Esophagus muscularis mucosa (tissue), 4 donors: ENCODE measurements around the gene DMAC2L. TPM values are rescaled to one million over a fixed set of nuclear protein-coding genes. Genes with fewer than 3 reads are reported as not detected.
A peak's percentile ranks its signal among the peaks of the same experiment; 100 is the strongest.

Source experiments
- DNase-seq: peaks from one replicate; pipeline ENCODE4 v3.0.0-alpha.2; 2017; ENCODE audit errors: extremely low spot score
- H3K27ac ChIP-seq, 4 donors: fragments of 200-600 bp; sonication (generic); replicated peaks in 1 of 4; 1 replicate in 3 of 4; 2 replicates in 1 of 4; pipeline ENCODE4 v1.5.1; 2016 to 2019; ENCODE audit warnings: mild to moderate bottlenecking in 1 of 4
- H3K27me3 ChIP-seq, 4 donors: fragments of 200-600 bp; sonication (generic); one replicate each; pipeline versions ENCODE4 v1.5.1 to v1.6.0; 2016 to 2019
- H3K36me3 ChIP-seq, 4 donors: fragments of 200-600 bp; sonication (generic); one replicate each; pipeline ENCODE4 v1.5.1; 2016 to 2019
- H3K4me1 ChIP-seq, 4 donors: fragments of 200-600 bp; sonication (generic); one replicate each; pipeline ENCODE4 v1.5.1; 2016 to 2019
- H3K4me3 ChIP-seq, 4 donors: fragments of 200-600 bp; sonication (generic); 1 replicate in 2 of 4; 2 replicates in 2 of 4; pipeline ENCODE4 v1.5.1; 2016 to 2019; ENCODE audit warnings: mild to moderate bottlenecking in 4 of 4, moderate library complexity in 1 of 4
- H3K9me3 ChIP-seq, 4 donors: fragments of 200-600 bp; sonication (generic); 1 replicate in 3 of 4; 2 replicates in 1 of 4; pipeline ENCODE4 v1.5.1; 2016 to 2019
- EP300 ChIP-seq: sonication (generic); formaldehyde crosslinking; IDR thresholded peaks from one replicate; pipeline ENCODE4 v1.6.1; 2017; ENCODE audit warnings: antibody characterized with exemption
- POLR2A ChIP-seq: fragments of 450-650 bp; IDR thresholded peaks from one replicate; pipeline ENCODE4 v1.6.1; 2017; ENCODE audit warnings: antibody characterized with exemption, moderate library complexity, mild to moderate bottlenecking, low read depth
- POLR2AphosphoS5 ChIP-seq, 2 donors: sonication (generic); formaldehyde crosslinking; IDR thresholded peaks; one replicate each; pipeline ENCODE4 v1.6.1; 2017; ENCODE audit warnings: antibody characterized with exemption in 2 of 2
- WGBS: methylation state at CpG from one replicate; pipeline ENCODE4 v1.1.5; 2018; 5-methylcytosine and 5-hydroxymethylcytosine counted together
- intact Hi-C: fragments of 100-400 bp; cut with DNase I; formaldehyde crosslinking; loops from one replicate; pipeline ENCODE4 v1.15.1; 2023
- total RNA-seq, 4 donors: library from RNA; depleted of rRNA; stranded (reverse); fragments of >200 nt; gene quantifications; one replicate each; pipeline versions ENCODE4 v1.1.0 to v1.2.1, GENCODE V29; 2016
- TF ChIP-seq, protein P1 (sequence below), 3 experiments: fragments of 200-600 bp in 2 of 3; fragments of 450-650 bp in 1 of 3; sonication (generic) in 2 of 3; IDR thresholded peaks; one replicate each; pipeline ENCODE4 v1.5.1; 2017 to 2019; ENCODE audit warnings: antibody characterized with exemption in 3 of 3, mild to moderate bottlenecking in 2 of 3, moderate library complexity in 1 of 3

The DMAC2L gene
- total RNA-seq, 4 donors from 2014 or later, result 9.9 to 33.6 (median 14.6) TPM

DNA sequence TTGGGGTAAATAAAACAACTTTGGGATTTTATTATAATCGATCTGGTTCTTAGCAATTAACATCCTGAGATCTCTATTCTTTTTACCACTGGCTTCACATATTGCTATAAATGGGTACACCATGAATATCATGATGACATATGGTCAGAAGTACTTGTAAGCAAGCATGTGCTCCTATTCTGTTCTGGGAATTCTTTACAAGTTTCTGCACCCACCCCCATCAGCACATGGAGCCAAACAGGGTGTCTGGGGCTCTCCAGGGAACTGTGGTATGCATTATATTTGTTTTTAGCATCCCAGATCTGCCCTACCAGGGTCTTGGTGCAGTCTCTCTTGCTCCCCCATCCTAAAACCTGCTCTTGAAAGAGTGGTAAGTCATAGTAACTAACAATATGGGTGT lies 31.3 kb downstream of the DMAC2L start:
- Histone ChIP-seq H3K4me1 (peaks cover 26 to 60% (median 57%) of the 10 kb centered on the region in 4 donors), H3K27ac (peak overlapping the region in 2 of 4 donors; percentile 73 to 74), H3K27me3 (no peaks in the 10 kb centered on the region), H3K4me3 (no peak overlapping the region), H3K36me3 (peaks cover 0 to 6% (median 3%) of the 10 kb centered on the region in 4 donors), H3K9me3 (no peaks in the 10 kb centered on the region)
- intact Hi-C loops, result loop anchor here (10.0 kb wide), 1 partner anchor 51 kb away; the partner anchor contains the start of gene CDKL1
- TF ChIP-seq POLR2AphosphoS5 (IDR thresholded peaks at IDR 0.05) (no peak), POLR2A (no peak), EP300 (no peak)
- TF ChIP-seq, protein P1, sequence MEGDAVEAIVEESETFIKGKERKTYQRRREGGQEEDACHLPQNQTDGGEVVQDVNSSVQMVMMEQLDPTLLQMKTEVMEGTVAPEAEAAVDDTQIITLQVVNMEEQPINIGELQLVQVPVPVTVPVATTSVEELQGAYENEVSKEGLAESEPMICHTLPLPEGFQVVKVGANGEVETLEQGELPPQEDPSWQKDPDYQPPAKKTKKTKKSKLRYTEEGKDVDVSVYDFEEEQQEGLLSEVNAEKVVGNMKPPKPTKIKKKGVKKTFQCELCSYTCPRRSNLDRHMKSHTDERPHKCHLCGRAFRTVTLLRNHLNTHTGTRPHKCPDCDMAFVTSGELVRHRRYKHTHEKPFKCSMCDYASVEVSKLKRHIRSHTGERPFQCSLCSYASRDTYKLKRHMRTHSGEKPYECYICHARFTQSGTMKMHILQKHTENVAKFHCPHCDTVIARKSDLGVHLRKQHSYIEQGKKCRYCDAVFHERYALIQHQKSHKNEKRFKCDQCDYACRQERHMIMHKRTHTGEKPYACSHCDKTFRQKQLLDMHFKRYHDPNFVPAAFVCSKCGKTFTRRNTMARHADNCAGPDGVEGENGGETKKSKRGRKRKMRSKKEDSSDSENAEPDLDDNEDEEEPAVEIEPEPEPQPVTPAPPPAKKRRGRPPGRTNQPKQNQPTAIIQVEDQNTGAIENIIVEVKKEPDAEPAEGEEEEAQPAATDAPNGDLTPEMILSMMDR (IDR thresholded peaks at IDR 0.05), result no peak
- 60% methylated on average over 1 of the region's 1 CpG for WGBS
- no peak for DNase-seq

DNA sequence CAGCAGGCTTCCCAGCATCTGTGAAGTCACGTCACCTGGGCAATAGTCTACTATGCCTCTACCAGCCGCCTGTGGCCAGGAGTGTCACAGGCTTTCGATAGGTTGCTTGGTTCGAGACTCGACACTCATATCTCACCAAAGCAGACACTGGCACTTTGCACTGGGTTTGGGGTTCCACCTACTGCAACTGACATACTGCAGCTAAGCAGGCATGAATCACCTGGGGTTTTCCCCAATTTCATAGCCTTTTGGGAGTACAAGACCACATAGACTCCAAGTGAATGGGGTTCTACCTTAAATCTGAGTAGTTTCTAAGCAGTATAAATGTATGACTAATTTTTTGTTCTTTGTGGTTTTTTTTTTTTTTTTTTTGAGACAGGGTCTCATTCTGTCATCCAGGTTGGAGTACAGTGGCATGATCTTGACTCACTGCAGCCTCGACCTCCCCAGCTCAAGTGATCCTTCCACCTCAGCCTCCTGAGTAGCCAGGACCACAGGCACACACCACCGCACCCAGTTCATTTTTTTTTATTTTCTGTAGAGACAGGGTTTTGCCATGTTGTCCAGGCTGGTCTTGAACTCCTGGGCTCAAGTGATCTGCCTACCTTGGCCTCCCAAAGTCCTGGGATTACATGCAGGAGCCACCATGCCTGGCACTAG lies 32.1 kb downstream of the DMAC2L start:
- intact Hi-C loops, result loop anchor here (10.0 kb wide), 1 partner anchor 51 kb away; the partner anchor contains the start of gene CDKL1
- peaks cover 26 to 62% (median 58%) of the 10 kb centered on the region in 4 donors for H3K4me1 ChIP-seq
- H3K27ac ChIP-seq, result peak overlapping the region in 2 of 4 donors; percentile 57 to 73
- no peak overlapping the region for H3K4me3 ChIP-seq
- no peaks in the 10 kb centered on the region for H3K9me3 ChIP-seq
- DNase-seq, result no peak
- H3K36me3 ChIP-seq, result peaks cover 0 to 2% (median 0%) of the 10 kb centered on the region in 4 donors
- TF ChIP-seq, protein P1 (IDR thresholded peaks at IDR 0.05), result no peak
- TF ChIP-seq EP300, result no peak
- TF ChIP-seq POLR2A, result no peak
- no peak for TF ChIP-seq POLR2AphosphoS5 (IDR thresholded peaks at IDR 0.05)
- 97% methylated on average over 7 of the region's 7 CpGs for WGBS
- H3K27me3 ChIP-seq, result no peaks in the 10 kb centered on the region

DNA sequence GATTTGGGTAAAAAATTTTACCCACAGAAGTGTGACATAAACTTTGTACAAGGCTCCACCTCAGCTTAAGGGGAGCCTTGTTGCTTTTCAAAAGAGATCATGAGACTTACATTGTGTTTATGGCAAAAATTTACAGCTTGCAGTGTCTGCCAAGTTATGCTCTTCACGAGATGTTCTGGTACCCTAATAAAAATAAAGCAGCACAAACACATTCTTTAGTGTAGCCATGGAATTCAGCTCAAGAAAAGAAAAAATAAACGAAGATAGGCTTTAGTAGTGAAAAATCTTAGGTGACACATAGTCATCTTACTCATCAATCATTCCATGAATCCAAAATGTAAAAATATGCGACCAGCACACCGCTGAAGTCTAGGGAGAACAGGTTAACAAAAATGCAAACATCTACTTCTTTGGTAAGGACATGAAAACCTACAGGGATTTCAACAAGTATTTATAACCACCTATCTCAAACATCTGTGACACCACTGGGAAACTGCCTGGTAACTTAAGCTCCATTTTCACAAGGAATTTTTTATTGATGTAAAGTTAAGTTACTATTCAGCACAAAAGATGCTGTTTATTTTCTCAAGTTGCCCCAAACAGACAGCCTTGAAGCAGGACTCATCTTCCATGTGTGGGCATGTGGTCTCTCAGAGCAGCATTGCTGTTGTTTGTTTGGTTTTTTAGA lies 32.9 kb downstream of the DMAC2L start:
- Histone ChIP-seq H3K4me1 (peaks cover 26 to 62% (median 59%) of the 10 kb centered on the region in 4 donors), H3K27me3 (no peaks in the 10 kb centered on the region), H3K27ac (peak overlapping the region in 3 of 4 donors; percentile 13 to 57 (median 13)), H3K4me3 (no peak overlapping the region), H3K9me3 (no peaks in the 10 kb centered on the region), H3K36me3 (peaks cover 0 to 2% (median 0%) of the 10 kb centered on the region in 4 donors)
- 39% methylated on average over 4 of the region's 4 CpGs for WGBS
- TF ChIP-seq POLR2AphosphoS5 (IDR thresholded peaks at IDR 0.05), result no peak
- no peak for DNase-seq
- intact Hi-C loops, result loop anchor here (10.0 kb wide), 1 partner anchor 50 kb away; the partner anchor contains the start of gene CDKL1

DNA sequence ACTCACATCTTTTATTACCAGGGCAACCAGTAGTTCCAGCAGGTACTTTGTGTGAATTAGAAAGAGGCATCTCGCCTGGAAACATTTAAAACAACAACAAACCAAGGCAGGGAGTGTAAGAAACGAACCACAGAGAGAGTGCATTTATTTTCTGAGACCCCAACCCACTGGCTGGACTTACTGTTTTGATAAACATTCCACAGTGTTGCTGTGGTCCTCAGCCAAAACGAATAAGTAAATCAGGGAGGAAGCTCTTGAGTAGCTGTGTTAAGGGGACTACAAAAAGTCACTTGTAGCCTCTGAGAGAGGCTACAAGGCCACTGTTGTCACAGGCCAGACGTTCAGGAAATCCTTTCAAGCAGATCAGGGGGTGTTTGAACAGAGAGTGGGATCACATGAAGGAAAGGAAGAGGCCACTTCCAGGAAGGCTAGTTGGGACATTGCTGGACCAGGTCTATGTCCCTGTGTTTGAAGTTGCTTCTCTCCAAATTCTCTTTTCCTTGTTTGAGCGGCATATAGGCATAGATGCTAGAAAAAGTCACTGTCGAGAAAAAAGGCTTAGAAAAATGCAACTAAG lies 33.8 kb downstream of the DMAC2L start:
- Histone ChIP-seq H3K27me3 (no peaks in the 10 kb centered on the region), H3K4me1 (peaks cover 26 to 63% (median 59%) of the 10 kb centered on the region in 4 donors), H3K9me3 (no peaks in the 10 kb centered on the region), H3K27ac (peak overlapping the region in 3 of 4 donors; percentile 18 to 41 (median 19)), H3K36me3 (no peaks in the 10 kb centered on the region), H3K4me3 (no peak overlapping the region)
- no peak for DNase-seq
- intact Hi-C loops, result loop anchor here (10.0 kb wide), 1 partner anchor 49 kb away; the partner anchor contains the start of gene CDKL1
- TF ChIP-seq POLR2A (no peak), EP300 (no peak), POLR2AphosphoS5 (IDR thresholded peaks at IDR 0.05) (no peak)
- TF ChIP-seq, protein P1 (IDR thresholded peaks at IDR 0.05), result no peak
- WGBS, result 58% methylated on average over 6 of the region's 6 CpGs

DNA sequence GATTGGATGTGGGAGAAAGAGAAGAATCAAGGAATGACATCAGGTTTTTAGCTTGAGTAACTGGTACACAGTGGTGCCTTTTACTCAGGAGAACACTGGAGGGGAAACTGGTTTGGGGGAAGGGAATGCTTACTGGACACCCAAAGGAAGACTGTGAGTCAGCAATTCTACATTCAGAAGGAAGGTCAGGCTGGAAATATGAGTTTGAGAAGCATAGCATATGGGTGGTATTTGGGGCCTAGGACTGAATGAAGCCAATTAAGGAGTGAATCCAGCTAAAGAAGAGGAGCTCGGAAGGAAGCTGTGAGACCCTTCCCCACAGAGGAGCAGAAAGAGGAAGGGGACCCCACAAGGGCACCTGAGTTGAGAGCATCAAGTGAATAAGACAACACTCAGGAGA lies 35.4 kb downstream of the DMAC2L start:
- Histone ChIP-seq H3K36me3 (no peaks in the 10 kb centered on the region), H3K9me3 (no peaks in the 10 kb centered on the region), H3K4me3 (no peak overlapping the region), H3K4me1 (peaks cover 17 to 56% (median 50%) of the 10 kb centered on the region in 4 donors), H3K27ac (no peak overlapping the region), H3K27me3 (no peaks in the 10 kb centered on the region)
- DNase-seq, result no peak
- 7% methylated on average over 1 of the region's 1 CpG for WGBS
- TF ChIP-seq EP300 (no peak), POLR2AphosphoS5 (IDR thresholded peaks at IDR 0.05) (no peak), POLR2A (no peak)
- TF ChIP-seq, protein P1 (IDR thresholded peaks at IDR 0.05), result no peak
- intact Hi-C loops, result loop anchor here (10.0 kb wide), 1 partner anchor 47 kb away; the partner anchor contains the start of gene CDKL1
